Middle frontal gyrus (tissue), 1 donor: ENCODE results near the gene CAVIN1.
"Not testable (repeated sequence)": the region's sequence is repeated elsewhere in the genome, so short reads cannot be mapped to it uniquely, and the experiment has no call there.

Experiments
- DNase-seq: peaks from one replicate; pipeline ENCODE4 v3.0.0-alpha.2; 2015; ENCODE audit warnings: low spot score; ENCODE audit errors: extremely low spot score

The CAVIN1 gene, protein sequence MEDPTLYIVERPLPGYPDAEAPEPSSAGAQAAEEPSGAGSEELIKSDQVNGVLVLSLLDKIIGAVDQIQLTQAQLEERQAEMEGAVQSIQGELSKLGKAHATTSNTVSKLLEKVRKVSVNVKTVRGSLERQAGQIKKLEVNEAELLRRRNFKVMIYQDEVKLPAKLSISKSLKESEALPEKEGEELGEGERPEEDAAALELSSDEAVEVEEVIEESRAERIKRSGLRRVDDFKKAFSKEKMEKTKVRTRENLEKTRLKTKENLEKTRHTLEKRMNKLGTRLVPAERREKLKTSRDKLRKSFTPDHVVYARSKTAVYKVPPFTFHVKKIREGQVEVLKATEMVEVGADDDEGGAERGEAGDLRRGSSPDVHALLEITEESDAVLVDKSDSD

DNA sequence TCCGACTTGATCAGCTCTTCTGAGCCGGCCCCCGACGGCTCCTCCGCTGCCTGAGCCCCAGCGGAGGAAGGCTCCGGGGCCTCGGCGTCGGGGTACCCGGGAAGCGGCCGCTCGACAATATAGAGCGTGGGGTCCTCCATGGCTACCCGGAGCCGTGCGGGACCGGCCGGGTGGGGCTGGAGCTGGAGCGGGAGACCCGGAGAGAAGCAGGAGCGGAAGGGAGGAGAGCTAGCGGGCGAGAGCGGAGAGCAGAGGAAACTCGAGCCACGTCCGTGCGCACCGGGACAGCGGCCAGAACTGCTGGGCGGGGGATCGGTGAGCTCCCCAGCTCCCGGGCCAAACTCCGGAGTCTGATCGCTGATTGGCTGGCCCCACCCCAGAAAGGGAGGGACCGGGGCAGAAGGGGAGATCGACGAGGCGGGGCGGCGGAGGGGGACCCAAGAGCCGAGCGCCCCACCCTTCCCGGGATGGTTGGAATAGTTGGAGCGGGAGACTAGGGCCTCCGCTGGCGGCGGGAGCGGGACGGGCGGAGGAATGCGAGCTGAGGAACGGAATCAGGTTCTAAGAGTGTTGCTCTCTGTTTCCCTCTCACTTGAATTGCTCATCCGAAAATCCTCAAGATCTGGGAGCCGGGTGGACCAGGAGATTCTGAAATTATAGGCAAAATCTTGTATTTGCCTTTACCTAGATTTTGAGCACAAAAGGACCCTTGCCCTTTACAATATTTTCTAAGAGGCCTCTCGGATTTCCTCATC, at the start of gene CAVIN1:
TSS of gene CAVIN1 (minus strand) at position 299 of the 755 bp plus-strand sequence. CDS start at position 140, 159 bp downstream.
- DNase-seq: peak; percentile 79

GRCh38 chr17:42467889-42468288, 44.8 kb upstream of the CAVIN1 start:
- DNase-seq: no peak

DNA sequence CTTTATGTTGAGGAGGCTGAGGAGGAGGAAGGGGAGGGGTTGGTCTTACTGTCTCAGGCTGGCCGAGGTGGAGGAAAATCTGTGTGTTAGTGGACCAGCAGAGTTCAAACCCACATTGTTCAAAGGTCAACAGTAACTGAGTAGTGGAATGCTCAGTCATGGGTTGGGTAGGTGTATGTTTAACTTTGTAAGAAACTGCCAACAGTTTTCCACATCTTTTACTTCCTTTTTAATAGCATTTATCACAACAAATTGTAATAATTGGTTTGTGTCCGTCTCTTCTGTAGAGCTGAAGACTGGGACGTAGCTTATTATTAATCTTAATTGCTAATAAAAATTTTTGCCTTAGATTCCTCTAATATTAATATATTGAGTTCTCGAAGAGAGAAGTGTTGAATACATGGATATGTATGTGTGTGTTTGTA, 40.9 kb upstream of the CAVIN1 start:
- DNase-seq: no peak

DNA sequence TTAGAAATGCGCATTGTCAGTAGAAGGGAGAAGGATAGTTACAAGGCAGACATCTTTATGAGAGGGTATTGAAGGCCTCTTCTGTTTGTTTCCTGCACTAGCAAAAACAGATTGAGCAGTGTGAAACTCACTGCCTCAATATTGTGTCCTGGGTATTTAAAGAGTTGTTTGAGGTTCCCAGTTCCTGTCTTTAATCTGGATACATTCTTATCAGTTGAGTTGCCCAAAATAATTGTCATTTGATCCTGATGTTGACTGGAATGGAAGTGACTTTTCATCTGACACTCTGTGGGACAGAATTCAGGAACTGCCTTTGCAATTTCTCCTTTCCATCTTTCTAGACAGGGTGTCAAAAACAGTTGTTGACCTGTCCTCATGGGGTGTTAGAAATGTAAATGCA, 37.3 kb upstream of the CAVIN1 start:
- no peak for DNase-seq

GRCh38 chr17:42459801-42460281, 36.8 kb upstream of the CAVIN1 start:
- DNase-seq: no peak

DNA sequence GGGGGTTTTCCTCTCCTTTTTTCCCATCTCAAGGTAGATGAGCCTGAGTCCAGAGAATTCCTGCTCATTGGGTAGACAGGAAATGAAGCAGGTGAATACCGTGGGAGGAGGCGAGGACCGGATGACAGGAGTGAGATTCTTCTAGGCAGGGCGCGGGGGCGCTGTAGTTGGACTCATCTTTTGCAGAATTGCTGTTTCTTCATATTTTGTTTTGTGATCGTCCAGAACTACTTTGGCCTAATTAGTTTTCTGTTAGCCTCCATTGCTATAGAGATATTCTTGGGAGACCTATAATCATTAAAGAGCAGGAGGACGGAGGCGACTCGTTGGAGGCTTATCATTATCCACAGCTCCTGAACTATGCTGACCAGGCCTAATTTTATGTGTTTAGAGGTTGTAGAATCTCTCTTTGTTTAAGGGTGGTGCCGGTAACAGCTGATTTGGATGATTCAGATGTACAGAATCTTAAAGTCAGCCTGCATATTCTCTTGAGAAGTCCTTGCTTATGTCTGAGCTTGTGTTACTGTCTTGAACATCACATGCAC, 36.3 kb upstream of the CAVIN1 start:
- DNase-seq: peak; percentile 49

GRCh38 chr17:42458497-42459255, 35.6 kb upstream of the CAVIN1 start, which contains the start of gene ATP6V0A1:
TSS of gene ATP6V0A1 (plus strand) at chr17:42458878. CDS start at chr17:42460895, 2,017 bp downstream.
- DNase-seq: peak; percentile 84

DNA sequence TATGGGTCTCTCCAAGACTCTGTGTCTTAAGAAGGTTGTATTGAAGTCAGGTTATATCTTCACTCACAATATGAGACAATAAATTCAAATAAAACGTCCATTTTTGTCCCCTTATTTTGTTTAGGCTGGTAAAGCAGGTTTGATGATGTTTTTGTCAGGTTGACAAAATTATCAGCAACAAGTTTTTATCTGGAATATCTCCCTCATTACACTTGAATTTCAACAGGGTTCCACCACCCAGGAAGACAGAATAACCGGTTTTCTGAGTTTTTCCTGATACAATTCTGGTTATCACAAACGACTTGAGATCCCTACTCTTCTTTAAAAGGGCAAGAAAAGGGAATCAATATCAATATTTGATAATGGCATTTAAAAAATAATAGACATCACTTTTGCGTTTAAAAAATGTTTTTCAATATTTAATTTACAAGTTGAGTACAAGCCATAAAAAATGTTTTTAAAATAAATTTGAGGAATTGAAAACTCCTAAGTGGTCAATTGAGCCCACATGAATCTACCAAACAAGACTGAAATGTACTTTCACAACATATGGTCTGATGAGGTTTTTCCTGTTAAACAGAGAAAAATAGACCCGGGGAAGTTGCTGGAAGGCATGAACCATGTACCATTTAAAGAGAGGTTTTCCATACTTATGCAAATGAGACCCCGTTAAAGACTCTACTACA, 34.2 kb upstream of the CAVIN1 start:
- no peak for DNase-seq

DNA sequence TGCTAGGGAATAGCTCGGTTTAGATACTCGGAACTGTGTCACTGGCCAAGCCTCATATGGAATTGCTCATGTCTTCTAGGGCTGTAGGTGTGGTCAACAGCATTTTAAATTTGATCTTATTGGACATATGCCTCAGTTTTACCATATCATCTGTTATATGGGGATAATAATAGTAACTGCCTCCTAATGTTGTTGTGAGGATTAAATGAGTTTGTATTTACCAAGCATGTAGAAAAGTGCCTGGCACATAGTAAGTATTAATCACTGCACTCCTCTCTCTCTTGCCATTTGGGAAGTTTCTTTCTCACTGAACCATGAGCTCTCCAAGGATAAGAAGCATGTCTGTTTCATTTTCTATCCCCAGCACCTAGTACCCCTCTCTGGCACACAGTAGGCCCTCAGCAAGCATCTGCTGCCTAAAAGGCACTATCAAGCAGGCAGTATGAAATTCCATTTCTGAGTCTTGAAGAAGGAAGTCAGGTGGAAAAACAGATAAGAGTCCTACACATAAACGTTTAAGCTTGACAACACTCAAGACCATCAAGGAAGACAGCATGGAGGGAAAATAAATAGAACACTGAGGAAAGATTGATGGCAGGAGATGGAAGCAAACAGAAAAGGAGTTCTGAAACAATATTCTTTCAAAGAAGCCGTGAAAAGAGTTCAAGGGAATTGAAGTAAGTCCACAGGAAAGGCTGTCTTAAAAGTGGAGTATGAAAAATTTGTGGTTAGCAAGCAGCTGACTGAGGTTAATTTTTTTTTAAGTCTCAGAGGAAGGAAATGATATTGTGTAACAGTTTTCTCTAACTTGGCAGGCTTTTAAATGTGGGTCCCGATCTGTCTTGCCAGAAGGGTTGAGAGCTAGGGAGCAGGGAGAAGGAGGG, 33.4 kb upstream of the CAVIN1 start:
- DNase-seq: no peak

DNA sequence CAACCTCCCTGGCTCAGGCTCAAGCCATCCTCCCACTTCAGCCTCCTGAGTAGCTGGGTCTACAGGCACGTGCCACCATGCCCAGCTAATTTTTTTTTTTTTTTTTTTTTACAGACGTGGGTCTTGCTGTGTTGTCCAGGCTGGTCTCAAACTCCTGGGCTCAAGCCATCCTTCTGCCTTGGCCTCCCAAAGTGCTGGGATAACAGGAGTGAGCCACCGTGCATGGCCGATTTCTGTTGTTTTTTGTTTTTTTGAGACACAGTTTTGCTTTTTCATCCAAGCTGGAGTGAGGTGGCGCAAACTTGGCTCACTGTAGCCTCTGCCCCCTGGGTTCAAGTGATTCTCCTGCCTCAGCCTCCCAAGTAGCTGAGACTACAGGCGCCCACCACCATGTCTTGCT, 31.9 kb upstream of the CAVIN1 start:
- DNase-seq: not testable (repeated sequence)

DNA sequence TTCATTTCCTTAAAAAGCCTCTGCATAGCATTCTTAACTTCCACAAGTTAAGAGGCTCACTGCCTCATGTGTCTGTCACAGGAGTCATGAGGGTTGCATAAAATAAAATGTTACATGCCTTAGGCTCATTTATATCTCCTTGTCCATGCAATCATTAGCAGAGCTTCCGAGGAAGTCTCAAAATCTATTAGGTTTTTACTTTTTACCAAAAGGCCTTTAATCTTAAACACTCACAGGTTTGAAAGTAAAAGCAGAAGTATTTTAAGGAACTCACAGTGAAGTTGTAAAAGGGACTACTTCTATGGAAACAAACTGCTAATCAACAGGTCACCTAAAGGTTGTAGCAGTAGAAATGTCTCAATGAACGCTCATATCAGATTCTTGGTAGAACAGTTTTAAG, 30.4 kb upstream of the CAVIN1 start:
- DNase-seq: no peak

GRCh38 chr17:42451270-42451669, 28.2 kb upstream of the CAVIN1 start:
- not testable (repeated sequence) for DNase-seq

- DNase-seq: not testable (repeated sequence)
These were observed 26.8 kb upstream of the CAVIN1 start for GRCh38 chr17:42449838-42450237.

- not testable (repeated sequence) for DNase-seq
These were observed 26.1 kb upstream of the CAVIN1 start for GRCh38 chr17:42449176-42449575.

DNA sequence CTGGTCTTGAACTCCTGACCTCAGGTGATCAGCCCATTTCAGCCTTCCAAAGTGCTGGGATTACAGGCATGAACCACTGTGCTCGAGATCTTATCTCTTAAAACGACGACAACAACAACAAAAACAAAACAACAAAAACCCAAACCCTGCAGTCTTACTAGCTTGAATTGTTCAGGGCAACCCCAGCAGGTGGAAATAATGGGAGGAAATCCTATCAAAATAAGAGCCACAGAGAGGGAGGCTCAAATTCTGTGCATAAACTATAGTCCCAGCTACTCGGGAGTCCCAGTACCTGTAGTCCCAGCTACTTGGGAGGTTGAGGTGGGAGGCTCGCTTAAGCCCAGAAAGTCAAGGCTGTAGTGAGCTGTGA, 19.1 kb upstream of the CAVIN1 start:
- no peak for DNase-seq

GRCh38 chr17:42441371-42442195, 18.5 kb upstream of the CAVIN1 start:
- no peak for DNase-seq

GRCh38 chr17:42438600-42439567, 15.8 kb upstream of the CAVIN1 start:
- no peak for DNase-seq

DNA sequence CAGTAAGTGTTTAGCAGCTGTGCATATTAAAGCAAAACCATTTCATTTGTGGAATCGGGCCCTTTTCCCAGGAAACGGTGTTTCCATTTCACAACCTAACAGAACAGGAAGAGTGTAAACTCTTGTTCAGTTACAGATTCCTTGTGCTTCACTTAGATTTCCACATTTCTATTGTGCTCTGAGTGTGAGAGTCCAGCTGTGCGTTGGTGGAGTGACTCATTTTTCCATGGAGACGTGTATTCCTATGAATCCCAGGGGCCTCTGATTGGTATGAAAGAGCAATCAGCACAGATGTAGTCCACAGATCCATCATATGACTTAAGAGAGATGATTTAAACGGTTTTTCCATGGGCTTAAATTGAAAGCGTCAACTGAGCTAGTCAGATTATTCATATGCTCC, 13.3 kb upstream of the CAVIN1 start:
- peak; percentile 26 for DNase-seq
